Measurements from ENCODE around the gene CEP112. TPM values are rescaled to one million over a fixed set of nuclear protein-coding genes. Genes with fewer than 3 reads are reported as not detected.
"Not testable (repeated sequence)": the region's sequence is repeated elsewhere in the genome, so short reads cannot be mapped to it uniquely, and the experiment has no call there.

Gene CEP112
- total RNA-seq, 4 donors from 2014 or later: 14.6 to 21.2 (median 20.2) TPM

- H3K27ac ChIP-seq: no peak overlapping the region
- no peaks in the 10 kb centered on the region for H3K4me1 ChIP-seq
- no peaks in the 10 kb centered on the region for H3K27me3 ChIP-seq
- intact Hi-C loops (cut with DNase I): no loop called here
- H3K4me3 ChIP-seq (replicated peaks in 1 of 3): no peak overlapping the region
- no peaks in the 10 kb centered on the region for H3K36me3 ChIP-seq
- TF ChIP-seq CTCF (IDR thresholded peaks at IDR 0.05) (no peak), POLR2A (IDR thresholded peaks at IDR 0.05) (no peak)
- DNase-seq: no peak
- H3K9me3 ChIP-seq: no peaks in the 10 kb centered on the region
Measured at GRCh38 chr17:66087073-66087472, 104.9 kb downstream of the CEP112 start.

- DNase-seq: no peak
- Histone ChIP-seq H3K4me1 (no peaks in the 10 kb centered on the region), H3K9me3 (no peaks in the 10 kb centered on the region), H3K36me3 (no peaks in the 10 kb centered on the region), H3K27me3 (no peaks in the 10 kb centered on the region), H3K4me3 (replicated peaks in 1 of 3) (no peak overlapping the region), H3K27ac (no peak overlapping the region)
- 87 to 95% methylated on average over 2 of the region's 2 CpGs for WGBS, 2 donors
- TF ChIP-seq POLR2A (IDR thresholded peaks at IDR 0.05) (no peak), CTCF (IDR thresholded peaks at IDR 0.05) (no peak)
- intact Hi-C loops (cut with DNase I): no loop called here
Measured at GRCh38 chr17:66085221-66085620, 106.7 kb downstream of the CEP112 start.

- H3K4me1 ChIP-seq; DNase-seq; H3K9me3 ChIP-seq; intact Hi-C loops (cut with DNase I); H3K4me3 ChIP-seq (replicated peaks in 1 of 3); H3K36me3 ChIP-seq; H3K27me3 ChIP-seq; H3K27ac ChIP-seq: not testable (repeated sequence)
- 94 to 95% methylated on average over 3 of the region's 3 CpGs for WGBS, 2 donors
Measured at GRCh38 chr17:66080670-66081069, 111.3 kb downstream of the CEP112 start.

- Histone ChIP-seq H3K4me3 (replicated peaks in 1 of 3) (no peak overlapping the region), H3K4me1 (no peaks in the 10 kb centered on the region), H3K9me3 (no peaks in the 10 kb centered on the region), H3K27ac (no peak overlapping the region), H3K36me3 (no peaks in the 10 kb centered on the region), H3K27me3 (no peaks in the 10 kb centered on the region)
- WGBS, 2 donors: 73 to 88% methylated on average over 5 of the region's 5 CpGs
- DNase-seq: no peak
- TF ChIP-seq POLR2A (IDR thresholded peaks at IDR 0.05) (no peak), CTCF (IDR thresholded peaks at IDR 0.05) (no peak)
- intact Hi-C loops (cut with DNase I): no loop called here
Measured at GRCh38 chr17:66076546-66077190, 115.3 kb downstream of the CEP112 start.

- Histone ChIP-seq H3K9me3 (no peaks in the 10 kb centered on the region), H3K36me3 (no peaks in the 10 kb centered on the region), H3K4me3 (replicated peaks in 1 of 3) (no peak overlapping the region), H3K27ac (no peak overlapping the region), H3K4me1 (no peaks in the 10 kb centered on the region), H3K27me3 (no peaks in the 10 kb centered on the region)
- DNase-seq: no peak
- no peak for TF ChIP-seq CTCF (IDR thresholded peaks at IDR 0.05)
- TF ChIP-seq POLR2A (IDR thresholded peaks at IDR 0.05): no peak
- intact Hi-C loops (cut with DNase I): no loop called here
Measured at GRCh38 chr17:66073384-66073783, 118.5 kb downstream of the CEP112 start.

GRCh38 chr17:66063686-66064085 is 128.2 kb downstream of the CEP112 start:
- Histone ChIP-seq H3K9me3 (no peaks in the 10 kb centered on the region), H3K27ac (no peak overlapping the region), H3K4me3 (replicated peaks in 1 of 3) (no peak overlapping the region), H3K27me3 (no peaks in the 10 kb centered on the region), H3K4me1 (no peaks in the 10 kb centered on the region), H3K36me3 (peaks cover 4 to 5% of the 10 kb centered on the region in 2 donors)
- 71 to 76% methylated on average over 1 of the region's 1 CpG for WGBS, 2 donors
- intact Hi-C loops (cut with DNase I): no loop called here
- TF ChIP-seq CTCF (IDR thresholded peaks at IDR 0.05) (no peak), POLR2A (IDR thresholded peaks at IDR 0.05) (no peak)
- no peak for DNase-seq
